Measurements from ENCODE around the gene TOGARAM2.

The TOGARAM2 gene

GRCh38 chr2:28981016-28981441, at the start of gene TOGARAM2:
Gene TOGARAM2 (plus strand): TSS chr2:28981298. CDS start chr2:28994835, 13,537 bp downstream.
- DNase-seq (ENCODE audit: low spot score): peak; percentile 57

GRCh38 chr2:28934769-28935168, 46.3 kb upstream of the TOGARAM2 start:
- no peak for DNase-seq (ENCODE audit: low spot score)

GRCh38 chr2:28941008-28941407, 40.1 kb upstream of the TOGARAM2 start:
- no peak for DNase-seq (ENCODE audit: low spot score)

GRCh38 chr2:28944535-28945248, 36.4 kb upstream of the TOGARAM2 start:
- DNase-seq (ENCODE audit: low spot score): no peak

GRCh38 chr2:28948160-28948559, 32.9 kb upstream of the TOGARAM2 start:
- DNase-seq (ENCODE audit: low spot score): no peak

- no peak for DNase-seq (ENCODE audit: low spot score)
These were observed 31.9 kb upstream of the TOGARAM2 start for GRCh38 chr2:28949190-28949589.

- DNase-seq (ENCODE audit: low spot score): no peak
These were observed 31.3 kb upstream of the TOGARAM2 start for GRCh38 chr2:28949617-28950305.

GRCh38 chr2:28950941-28951630, 30.0 kb upstream of the TOGARAM2 start:
- DNase-seq (ENCODE audit: low spot score): peak; percentile 79

- no peak for DNase-seq (ENCODE audit: low spot score)
These were observed 28.9 kb upstream of the TOGARAM2 start for GRCh38 chr2:28951910-28952835.

- DNase-seq (ENCODE audit: low spot score): no peak
These were observed 28.3 kb upstream of the TOGARAM2 start for GRCh38 chr2:28952836-28953211.

GRCh38 chr2:28955467-28955866, 25.6 kb upstream of the TOGARAM2 start:
- DNase-seq (ENCODE audit: low spot score): no peak

GRCh38 chr2:28956415-28956826, 24.7 kb upstream of the TOGARAM2 start:
- peak; percentile 72 for DNase-seq (ENCODE audit: low spot score)

GRCh38 chr2:28956890-28957289, 24.2 kb upstream of the TOGARAM2 start:
- DNase-seq (ENCODE audit: low spot score): no peak

GRCh38 chr2:28958689-28959088, 22.4 kb upstream of the TOGARAM2 start:
- DNase-seq (ENCODE audit: low spot score): peak; percentile 83

- no peak for DNase-seq (ENCODE audit: low spot score)
These were observed 20.7 kb upstream of the TOGARAM2 start for GRCh38 chr2:28960401-28960800.

GRCh38 chr2:28962505-28962904, 18.6 kb upstream of the TOGARAM2 start:
- no peak for DNase-seq (ENCODE audit: low spot score)

GRCh38 chr2:28970464-28971160, 10.5 kb upstream of the TOGARAM2 start:
- no peak for DNase-seq (ENCODE audit: low spot score)

GRCh38 chr2:28972778-28973335, 8.2 kb upstream of the TOGARAM2 start:
- DNase-seq (ENCODE audit: low spot score): no peak

GRCh38 chr2:28974252-28974651, 6.8 kb upstream of the TOGARAM2 start:
- no peak for DNase-seq (ENCODE audit: low spot score)

- no peak for DNase-seq (ENCODE audit: low spot score)
These were observed 5.4 kb upstream of the TOGARAM2 start for GRCh38 chr2:28975671-28976070.

- no peak for DNase-seq (ENCODE audit: low spot score)
These were observed 4.5 kb upstream of the TOGARAM2 start for GRCh38 chr2:28976584-28976983.
